Left forelimb (tissue), 1 donor: ENCODE measurements around the gene METTL1.
"Not testable (repeated sequence)": the region's sequence is repeated elsewhere in the genome, so short reads cannot be mapped to it uniquely, and the experiment has no call there.

Experiments used
- DNase-seq: peaks from one replicate; pipeline ENCODE4 v3.0.0-alpha.2; 2018; ENCODE audit warnings: low spot score

Gene METTL1

DNA sequence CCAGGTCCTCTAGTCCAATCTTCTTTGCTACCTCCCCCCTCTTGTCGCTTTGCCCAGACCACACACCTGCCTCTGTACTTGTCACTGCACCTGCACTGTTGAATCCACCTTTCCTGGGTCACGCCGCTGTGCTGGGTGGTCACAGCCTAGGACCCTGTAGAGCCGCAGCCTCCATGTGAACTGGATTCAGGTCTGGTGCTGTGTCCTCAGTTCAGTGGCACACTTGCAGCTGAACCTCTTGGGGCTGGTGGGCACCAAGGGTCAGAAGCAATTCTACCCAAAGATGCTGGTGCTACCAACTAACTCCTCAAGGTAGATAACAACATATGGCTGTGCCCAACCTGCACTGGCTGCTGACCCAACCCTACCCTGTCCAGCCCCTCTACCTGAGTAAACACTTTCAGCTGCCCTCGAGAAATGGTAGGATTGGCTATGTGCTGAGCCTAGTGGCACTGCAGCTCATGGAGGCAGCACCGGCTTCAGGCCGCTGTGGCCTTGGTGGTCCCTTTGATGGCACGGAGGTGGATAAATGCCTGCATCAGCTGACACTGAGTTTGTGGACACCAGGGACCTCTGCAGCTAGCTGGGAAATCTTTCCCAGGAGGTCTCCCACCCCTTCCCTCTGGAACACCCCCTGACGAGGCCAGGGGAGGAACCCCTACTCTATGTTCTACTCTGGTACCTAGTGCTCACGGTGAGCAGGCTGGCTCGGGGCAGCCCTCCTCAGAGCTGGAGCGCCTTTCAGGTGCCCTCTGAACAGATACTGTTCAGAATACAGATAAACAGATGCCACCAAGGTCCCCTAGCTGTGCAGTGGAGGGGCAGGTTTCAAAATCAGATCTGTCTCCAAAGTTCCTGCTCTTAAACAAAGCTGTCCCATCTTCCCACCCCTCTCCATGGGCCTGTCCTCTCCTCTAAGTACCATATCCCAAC lies 47.6 kb downstream of the METTL1 start:
- DNase-seq: no peak

DNA sequence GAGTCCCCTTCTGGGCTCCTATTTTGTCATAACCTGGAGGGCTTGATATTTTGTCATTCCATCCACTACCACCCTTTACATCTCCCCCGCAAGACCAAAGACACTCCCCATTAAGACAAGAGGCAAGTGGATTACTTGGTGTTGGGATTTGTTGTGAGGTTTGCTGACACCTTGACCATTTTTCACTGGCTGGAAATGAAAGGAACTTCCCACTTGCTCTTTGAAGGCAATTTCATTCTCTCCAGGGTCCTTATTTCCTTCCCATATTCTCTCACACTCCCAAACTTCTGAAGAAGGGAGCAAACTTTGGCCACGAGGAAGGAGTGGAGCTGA lies 48.3 kb downstream of the METTL1 start:
- DNase-seq: no peak

DNA sequence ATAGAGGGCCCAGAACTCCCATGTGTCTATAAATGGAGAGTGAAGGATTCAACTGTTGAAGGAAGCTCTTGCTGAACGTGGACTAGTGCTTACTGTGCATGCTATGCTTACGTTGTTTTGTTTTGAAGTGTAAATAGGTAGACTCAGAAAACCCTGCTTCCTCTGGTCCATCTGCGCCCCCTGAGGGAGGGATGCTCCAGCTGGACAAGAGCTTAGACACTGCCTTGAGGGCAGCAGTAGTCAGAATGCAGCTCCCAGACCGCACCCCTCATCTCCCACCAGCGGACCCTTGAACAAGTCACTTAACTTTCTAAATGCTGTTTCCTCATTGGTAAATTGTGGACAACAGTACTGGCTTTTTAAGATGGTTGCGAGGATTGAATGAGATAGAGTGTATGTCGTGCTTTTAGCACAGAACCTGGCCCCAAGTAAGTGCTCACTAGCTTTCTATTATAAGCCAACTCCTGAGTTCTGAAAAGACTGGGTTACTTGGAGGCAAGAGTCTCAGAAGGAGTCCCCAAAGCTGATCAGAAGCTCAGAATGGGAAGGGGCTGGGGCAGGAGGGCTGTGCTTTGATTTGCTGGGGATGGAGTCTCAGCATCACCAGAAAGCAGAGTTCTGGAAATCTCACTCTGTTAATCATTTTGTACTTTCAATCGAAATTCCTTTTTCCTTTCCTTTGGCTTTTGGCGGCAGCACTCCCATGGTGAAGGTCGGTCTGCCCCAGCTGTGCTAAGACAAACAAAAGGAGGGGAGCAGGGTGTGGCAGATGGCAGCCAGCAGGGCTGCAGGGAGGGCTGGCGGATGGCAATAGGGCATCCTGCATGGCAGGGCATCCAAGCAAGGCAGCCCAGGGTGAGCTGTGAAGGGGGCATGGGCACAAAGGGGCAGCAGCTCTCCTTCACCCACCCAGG lies 48.9 kb downstream of the METTL1 start:
- DNase-seq: no peak

DNA sequence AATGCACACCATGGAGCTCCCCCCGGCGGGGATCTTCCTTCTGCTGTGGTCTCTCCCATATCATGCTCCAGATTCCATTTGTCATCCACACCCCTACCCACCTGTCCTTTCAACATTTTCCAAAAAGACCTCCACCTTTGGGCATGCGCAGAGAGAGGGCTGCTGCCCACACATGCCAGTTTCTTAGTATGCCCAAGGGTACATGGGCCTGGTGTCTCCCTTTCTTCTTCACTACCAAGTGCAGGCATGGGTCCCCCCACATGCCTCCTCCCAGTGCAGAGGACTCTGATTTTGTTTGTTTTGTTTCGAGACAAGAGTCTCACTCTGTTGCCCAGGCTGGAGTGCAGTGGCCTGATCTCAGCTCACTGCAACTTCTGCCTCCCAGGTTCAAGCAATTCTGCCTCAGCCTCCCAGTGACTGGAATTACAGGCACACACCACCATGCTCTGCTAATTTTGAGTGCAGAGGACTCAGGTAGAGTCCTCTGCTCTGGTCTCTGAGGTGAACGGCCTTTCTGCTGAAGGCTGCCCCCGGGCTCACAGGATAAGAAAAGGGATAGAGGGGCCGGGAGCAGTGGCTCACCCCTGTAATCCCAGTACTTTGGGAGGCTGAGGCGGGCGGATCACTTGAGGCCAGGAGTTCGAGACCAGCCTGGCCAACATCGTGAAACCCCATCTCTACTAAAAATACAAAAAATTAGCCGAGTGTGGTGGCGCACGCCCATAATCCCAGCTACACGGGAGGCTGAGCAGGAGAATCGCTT lies 49.9 kb downstream of the METTL1 start:
- not testable (repeated sequence) for DNase-seq

DNA sequence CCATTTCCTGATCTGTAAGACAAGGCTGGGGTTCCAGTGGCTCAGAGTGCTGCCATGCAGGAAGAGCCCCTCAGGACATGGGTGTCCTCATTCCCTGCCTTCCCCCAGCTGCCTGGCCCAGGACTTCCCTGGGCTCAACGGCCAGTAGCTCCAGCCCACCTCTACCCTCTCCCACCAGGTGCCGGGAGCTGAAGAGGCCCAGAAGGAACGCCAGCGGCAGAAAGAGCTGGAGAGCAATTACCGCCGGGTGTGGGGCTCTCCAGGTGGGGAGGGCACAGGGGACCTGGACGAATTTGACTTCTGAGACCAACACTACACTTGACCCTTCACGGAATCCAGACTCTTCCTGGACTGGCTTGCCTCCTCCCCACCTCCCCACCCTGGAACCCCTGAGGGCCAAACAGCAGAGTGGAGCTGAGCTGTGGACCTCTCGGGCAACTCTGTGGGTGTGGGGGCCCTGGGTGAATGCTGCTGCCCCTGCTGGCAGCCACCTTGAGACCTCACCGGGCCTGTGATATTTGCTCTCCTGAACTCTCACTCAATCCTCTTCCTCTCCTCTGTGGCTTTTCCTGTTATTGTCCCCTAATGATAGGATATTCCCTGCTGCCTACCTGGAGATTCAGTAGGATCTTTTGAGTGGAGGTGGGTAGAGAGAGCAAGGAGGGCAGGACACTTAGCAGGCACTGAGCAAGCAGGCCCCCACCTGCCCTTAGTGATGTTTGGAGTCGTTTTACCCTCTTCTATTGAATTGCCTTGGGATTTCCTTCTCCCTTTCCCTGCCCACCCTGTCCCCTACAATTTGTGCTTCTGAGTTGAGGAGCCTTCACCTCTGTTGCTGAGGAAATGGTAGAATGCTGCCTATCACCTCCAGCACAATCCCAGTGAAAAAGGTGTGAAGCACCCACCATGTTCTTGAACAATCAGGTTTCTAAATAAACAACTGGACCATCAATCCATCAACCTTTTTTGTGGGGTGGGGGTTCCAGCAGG lies 51.0 kb downstream of the METTL1 start:
- no peak for DNase-seq

DNA sequence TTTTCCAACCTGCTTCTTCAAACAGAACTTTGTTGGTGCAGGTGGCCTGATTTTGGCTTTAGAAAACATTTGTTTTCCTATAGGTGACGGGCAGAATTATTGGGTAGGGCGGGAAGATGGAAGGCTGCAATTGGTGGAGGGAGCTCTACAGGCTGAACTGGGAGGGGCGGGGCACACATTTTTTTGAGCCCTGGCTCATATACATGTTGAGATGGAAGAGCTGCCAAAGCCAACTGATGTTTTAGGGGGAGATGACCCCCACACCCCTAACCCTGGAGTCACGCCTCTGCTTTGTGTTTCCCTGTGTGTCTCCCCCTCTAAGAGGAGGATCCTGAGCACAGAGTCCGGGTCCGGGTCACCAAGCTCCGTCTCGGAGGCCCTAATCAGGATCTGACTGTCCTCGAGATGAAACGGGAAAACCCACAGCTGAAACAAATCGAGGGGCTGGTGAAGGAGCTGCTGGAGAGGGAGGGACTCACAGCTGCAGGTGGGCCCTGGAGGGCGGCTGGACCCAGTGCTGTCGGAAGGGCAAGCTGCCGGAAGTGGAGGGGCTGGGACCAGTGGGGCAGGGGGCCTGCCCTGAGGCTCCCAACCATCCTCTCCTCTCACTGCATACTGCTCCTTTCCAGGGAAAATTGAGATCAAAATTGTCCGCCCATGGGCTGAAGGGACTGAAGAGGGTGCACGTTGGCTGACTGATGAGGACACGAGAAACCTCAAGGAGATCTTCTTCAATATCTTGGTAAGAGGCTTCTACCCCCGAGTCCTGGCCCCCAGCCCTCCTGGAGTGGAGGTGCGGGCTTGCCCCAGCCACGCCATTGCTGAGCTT lies 51.9 kb downstream of the METTL1 start:
- DNase-seq: no peak

DNA sequence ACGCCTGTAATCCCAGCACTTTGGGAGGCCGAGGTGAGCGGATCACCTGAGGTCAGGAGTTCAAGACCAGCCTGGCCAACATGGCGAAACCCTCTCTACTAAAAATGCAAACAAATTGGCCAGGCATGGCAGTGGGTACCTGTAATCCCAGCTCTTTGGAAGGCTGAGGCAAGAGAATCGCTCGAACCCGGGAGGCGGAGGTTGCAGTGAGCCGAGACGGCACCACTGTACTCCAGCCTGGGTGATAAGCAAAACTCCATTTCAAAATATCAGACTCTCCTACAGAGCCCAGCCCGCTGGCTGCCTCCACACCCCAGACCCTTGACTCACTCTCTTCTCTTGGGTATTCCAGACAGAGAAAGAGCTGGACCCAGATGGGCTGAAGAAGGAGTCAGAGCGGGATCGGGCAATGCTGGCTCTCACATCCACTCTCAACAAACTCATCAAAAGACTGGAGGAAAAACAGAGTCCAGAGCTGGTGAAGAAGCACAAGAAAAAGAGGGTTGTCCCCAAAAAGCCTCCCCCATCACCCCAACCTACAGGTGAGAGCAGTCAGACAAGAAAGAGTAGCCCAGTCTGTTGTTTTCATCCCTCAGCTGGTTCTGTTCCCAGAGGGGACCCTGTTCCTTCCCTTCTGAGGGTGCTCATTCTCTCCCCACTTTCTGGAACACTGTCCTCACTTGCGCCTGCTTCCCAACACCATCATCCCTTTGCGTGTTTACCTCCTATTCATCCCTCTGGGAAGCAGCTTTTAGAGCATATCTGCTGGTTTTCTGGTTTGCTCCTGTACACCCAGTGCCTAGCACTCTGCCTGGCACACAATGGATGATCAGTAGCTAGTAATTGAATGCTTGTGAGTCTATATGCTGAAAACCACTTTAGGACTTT lies 53.0 kb downstream of the METTL1 start:
- DNase-seq: no peak
